ENCODE measurements around the gene PGC. TPM values are rescaled to one million over a fixed set of nuclear protein-coding genes. Genes with fewer than 3 reads are reported as not detected.

PGC gene
- total RNA-seq, 6 donors from 2014 or later = 241 to 4,380 (median 659) TPM

GRCh38 chr6:41732591-41733359 lies 14.4 kb downstream of the PGC start:
- H3K9me3 ChIP-seq = no peaks in the 10 kb centered on the region
- H3K4me3 ChIP-seq = peak overlapping the region in 2 of 4 donors; percentile 97 to 98
- ATAC-seq (ENCODE audit: low FRiP score in 2 of 2) = no peak
- H3K4me1 ChIP-seq = peaks cover 40 to 62% (median 50%) of the 10 kb centered on the region in 4 donors
- H3K36me3 ChIP-seq = peaks cover 0 to 2% (median 0%) of the 10 kb centered on the region in 4 donors
- TF ChIP-seq EP300 (IDR thresholded peaks at IDR 0.05) = no peak
- TF ChIP-seq POLR2AphosphoS5 (IDR thresholded peaks at IDR 0.05) = no peak
- TF ChIP-seq POLR2A (IDR thresholded peaks at IDR 0.05) = no peak
- no peak for TF ChIP-seq CTCF (IDR thresholded peaks at IDR 0.05)
- DNase-seq = no peak
- H3K27me3 ChIP-seq = no peaks in the 10 kb centered on the region
- H3K27ac ChIP-seq = peak overlapping the region; percentile 94 to 99 (median 96)
- WGBS, 2 donors = 76 to 77% methylated on average over 8 of the region's 8 CpGs

GRCh38 chr6:41732149-41732548 lies 15.0 kb downstream of the PGC start:
- H3K36me3 ChIP-seq = peaks cover 0 to 2% (median 0%) of the 10 kb centered on the region in 4 donors
- DNase-seq (no peak), ATAC-seq (ENCODE audit: low FRiP score in 2 of 2) (no peak)
- H3K27ac ChIP-seq = peak overlapping the region in 3 of 4 donors; percentile 8 to 98 (median 14)
- peaks cover 42 to 68% (median 53%) of the 10 kb centered on the region in 4 donors for H3K4me1 ChIP-seq
- H3K9me3 ChIP-seq = no peaks in the 10 kb centered on the region
- no peak for TF ChIP-seq POLR2AphosphoS5 (IDR thresholded peaks at IDR 0.05)
- H3K27me3 ChIP-seq = no peaks in the 10 kb centered on the region
- no peak overlapping the region for H3K4me3 ChIP-seq

GRCh38 chr6:41731561-41732086 lies 15.6 kb downstream of the PGC start:
- TF ChIP-seq CTCF (IDR thresholded peaks at IDR 0.05) (no peak), EP300 (IDR thresholded peaks at IDR 0.05) (no peak), POLR2AphosphoS5 (IDR thresholded peaks at IDR 0.05) (no peak), POLR2A (IDR thresholded peaks at IDR 0.05) (no peak)
- ATAC-seq (ENCODE audit: low FRiP score in 2 of 2) (no peak), DNase-seq (no peak)
- Histone ChIP-seq H3K36me3 (peaks cover 0 to 2% (median 0%) of the 10 kb centered on the region in 4 donors), H3K4me3 (no peak overlapping the region), H3K4me1 (peaks cover 42 to 74% (median 56%) of the 10 kb centered on the region in 4 donors), H3K9me3 (no peaks in the 10 kb centered on the region), H3K27me3 (no peaks in the 10 kb centered on the region), H3K27ac (peak overlapping the region in 2 of 4 donors; percentile 8 to 14)
- 92 to 100% methylated on average over 5 to 7 of the region's 7 CpGs for WGBS, 2 donors

- H3K4me3 ChIP-seq = no peak overlapping the region
- H3K27me3 ChIP-seq = no peaks in the 10 kb centered on the region
- WGBS, 2 donors = 68 to 77% methylated on average over 9 of the region's 9 CpGs
- no peak for ATAC-seq (ENCODE audit: low FRiP score in 2 of 2)
- H3K36me3 ChIP-seq = peaks cover 0 to 2% (median 0%) of the 10 kb centered on the region in 4 donors
- H3K9me3 ChIP-seq = no peaks in the 10 kb centered on the region
- TF ChIP-seq CTCF (IDR thresholded peaks at IDR 0.05) (no peak), EP300 (IDR thresholded peaks at IDR 0.05) (no peak), POLR2AphosphoS5 (IDR thresholded peaks at IDR 0.05) (no peak), POLR2A (IDR thresholded peaks at IDR 0.05) (no peak)
- peak overlapping the region in 1 of 4 donors; percentile 38 for H3K27ac ChIP-seq
- H3K4me1 ChIP-seq = peaks cover 36 to 69% (median 55%) of the 10 kb centered on the region in 4 donors
- no peak for DNase-seq
Observed at GRCh38 chr6:41730531-41731436, 16.4 kb downstream of the PGC start.

- no peak for TF ChIP-seq EP300 (IDR thresholded peaks at IDR 0.05)
- DNase-seq (no peak), ATAC-seq (ENCODE audit: low FRiP score in 2 of 2) (no peak)
- no peaks in the 10 kb centered on the region for H3K9me3 ChIP-seq
- no peaks in the 10 kb centered on the region for H3K27me3 ChIP-seq
- H3K36me3 ChIP-seq = peaks cover 0 to 2% (median 0%) of the 10 kb centered on the region in 4 donors
- 95 to 96% methylated on average over 7 of the region's 7 CpGs for WGBS, 2 donors
- peaks cover 43 to 78% (median 63%) of the 10 kb centered on the region in 4 donors for H3K4me1 ChIP-seq
- no peak overlapping the region for H3K27ac ChIP-seq
- H3K4me3 ChIP-seq = no peak overlapping the region
Observed at GRCh38 chr6:41729624-41730023, 17.6 kb downstream of the PGC start.
